Activated effector memory CD4-positive, alpha-beta T cell treated with anti-CD3 and anti-CD28 coated beads, Interleukin-2, amount 50 U/mL, for 16 hours (primary cell): ENCODE measurements around the gene GFOD1.
"Not testable (repeated sequence)": the region's sequence is repeated elsewhere in the genome, so short reads cannot be mapped to it uniquely, and the experiment has no call there.

ENCODE experiments used
- DNase-seq: peaks from one replicate; pipeline ENCODE4 v3.0.0-alpha.2; 2020

GFOD1 gene

DNA sequence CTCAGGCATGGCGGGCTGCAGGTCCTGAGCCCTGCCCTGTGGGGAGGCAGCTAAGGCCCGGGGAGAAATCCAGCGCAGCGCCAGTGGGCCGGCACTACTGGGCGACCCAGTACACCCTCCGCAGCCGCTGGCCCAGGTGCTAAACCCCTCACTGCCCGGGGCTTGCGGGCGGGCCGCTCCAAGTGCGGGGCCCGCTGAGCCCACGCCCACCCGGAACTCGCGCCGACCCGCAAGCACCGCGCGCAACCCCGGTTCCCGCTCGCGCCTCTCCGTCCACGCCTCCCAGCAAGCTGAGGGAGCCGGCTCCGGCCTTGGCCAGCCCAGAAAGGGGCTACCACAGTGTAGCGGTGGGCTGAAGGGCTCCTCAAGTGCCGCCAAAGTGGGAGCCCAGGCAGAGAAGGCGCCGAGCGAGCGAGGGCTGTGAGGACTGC lies 23.8 kb upstream of the GFOD1 start:
- DNase-seq, result not testable (repeated sequence)

DNA sequence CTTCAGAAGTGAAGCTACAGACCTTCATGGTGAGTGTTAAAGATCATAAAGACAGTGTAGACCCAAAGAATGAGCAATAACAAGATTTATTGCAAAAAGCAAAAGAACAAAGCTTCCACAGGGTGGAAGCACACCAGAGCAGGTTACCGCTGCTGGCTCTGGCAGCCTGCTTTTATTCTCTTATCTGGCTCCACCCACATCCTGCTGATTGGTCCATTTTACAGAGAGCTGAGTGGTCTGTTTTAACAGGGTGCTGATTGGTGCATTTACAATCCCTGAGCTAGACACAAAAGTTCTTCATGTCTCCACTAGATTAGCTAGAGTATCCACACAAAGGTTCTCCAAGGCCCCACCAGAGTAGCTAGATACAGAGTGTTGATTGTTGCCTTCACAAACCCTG lies 23.0 kb upstream of the GFOD1 start:
- DNase-seq, result not testable (repeated sequence)

GRCh38 chr6:13508711-13509705 lies 21.6 kb upstream of the GFOD1 start:
- DNase-seq, result no peak

GRCh38 chr6:13507306-13507860 lies 20.0 kb upstream of the GFOD1 start:
- no peak for DNase-seq

- no peak for DNase-seq
These were observed 17.9 kb upstream of the GFOD1 start for GRCh38 chr6:13505345-13505734.

DNA sequence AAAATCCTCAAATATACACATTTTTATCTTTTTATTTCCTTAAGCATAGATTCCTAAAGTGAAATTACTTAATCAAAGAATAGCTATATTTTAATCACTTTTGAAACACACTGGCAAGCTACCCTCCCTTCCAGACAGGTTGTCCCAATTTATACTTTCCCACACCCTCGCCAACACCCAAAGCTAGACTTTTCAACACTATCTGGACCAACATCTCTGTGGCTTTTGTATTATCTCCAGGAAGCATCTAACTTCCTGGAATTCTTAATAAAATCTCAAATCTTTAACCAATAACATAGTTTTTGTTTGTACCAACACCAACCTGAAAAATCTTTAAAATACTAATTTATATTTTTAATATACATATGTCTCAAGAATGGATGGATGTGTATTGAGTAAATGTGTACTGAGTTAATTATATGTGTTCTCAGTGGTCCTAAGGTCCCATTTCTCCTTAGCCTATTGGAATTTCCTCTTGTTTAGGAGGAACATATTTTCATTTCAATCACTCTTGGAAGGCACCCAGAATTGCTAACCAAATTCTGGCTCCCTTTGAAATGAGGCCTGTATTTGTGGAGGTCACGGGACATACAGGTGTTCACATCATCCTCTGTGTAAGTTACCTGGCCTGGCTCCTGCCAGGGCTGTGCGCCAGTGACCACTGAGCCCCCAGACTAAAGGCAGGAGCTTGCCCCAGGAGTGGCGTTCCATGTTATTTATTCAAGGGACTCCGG lies 17.4 kb upstream of the GFOD1 start:
- DNase-seq, result no peak

DNA sequence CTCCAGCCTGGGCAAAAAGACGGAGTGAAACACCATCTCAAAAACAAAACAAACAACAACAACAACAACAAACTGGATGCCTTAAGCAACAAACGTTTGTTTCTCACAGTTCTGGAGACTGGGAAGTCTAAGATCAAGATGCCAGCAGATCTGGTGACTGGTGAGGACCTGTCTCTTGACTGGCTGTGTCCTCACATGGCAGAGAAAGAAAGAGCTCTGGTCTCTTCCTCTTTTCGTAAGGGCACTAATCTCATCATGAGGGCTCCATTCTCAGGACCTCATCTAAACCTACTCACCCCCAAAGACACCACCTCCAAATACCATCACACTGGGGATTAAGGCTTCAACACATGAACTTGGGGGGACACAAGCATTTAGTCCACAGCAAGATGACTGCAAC lies 13.5 kb upstream of the GFOD1 start:
- peak; percentile 22 for DNase-seq

DNA sequence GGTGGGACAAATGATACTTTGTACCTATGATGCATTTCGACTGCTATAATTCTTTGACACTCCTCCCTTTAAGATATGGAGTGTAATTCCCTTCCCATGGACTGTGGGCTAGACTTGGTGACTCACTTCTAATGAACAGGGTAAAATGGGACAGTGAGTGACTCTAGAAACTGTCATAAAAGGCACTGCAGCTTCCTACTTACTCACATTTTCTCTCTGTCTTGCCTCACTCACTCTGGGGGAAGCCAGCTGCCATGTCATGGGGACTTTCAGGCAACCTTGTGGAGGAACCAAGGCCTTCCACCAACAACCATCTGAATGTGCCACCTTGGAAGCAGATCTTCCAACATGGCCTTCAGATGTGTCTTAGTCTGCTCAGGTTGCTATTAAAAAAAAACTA lies 12.9 kb upstream of the GFOD1 start:
- no peak for DNase-seq

DNA sequence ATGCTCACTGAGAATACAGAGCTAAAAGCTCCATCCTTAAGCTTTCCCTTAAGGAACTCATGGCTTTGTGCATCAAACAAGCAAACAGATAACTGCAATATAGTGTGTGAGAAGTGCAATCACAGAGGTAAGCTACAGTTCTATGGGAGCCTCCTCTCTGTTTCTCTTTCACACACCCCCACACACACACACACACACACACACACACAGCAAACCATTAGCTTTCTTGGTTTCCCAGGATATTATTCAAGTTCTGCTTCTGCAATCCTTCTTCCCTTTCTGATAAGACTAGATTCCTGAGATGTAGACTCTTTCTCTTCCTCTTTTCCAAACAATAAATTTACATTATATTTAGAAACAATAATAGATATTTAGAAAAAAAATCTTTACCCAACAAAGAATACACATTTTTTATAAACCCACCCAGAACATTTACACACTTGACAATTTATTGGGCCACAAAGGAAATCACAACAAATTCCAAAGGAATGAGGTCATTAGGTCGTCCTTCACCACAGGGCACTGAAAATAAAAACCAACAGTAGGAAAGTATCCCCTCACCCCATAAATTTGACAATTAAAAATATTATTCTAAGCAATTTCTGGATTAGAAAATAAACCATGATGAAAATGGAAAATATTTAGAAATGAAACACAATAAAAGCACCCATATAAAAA lies 9.3 kb upstream of the GFOD1 start:
- DNase-seq, result no peak

GRCh38 chr6:13495818-13496217 lies 8.4 kb upstream of the GFOD1 start:
- no peak for DNase-seq

GRCh38 chr6:13495112-13495776 lies 7.8 kb upstream of the GFOD1 start:
- DNase-seq, result no peak

DNA sequence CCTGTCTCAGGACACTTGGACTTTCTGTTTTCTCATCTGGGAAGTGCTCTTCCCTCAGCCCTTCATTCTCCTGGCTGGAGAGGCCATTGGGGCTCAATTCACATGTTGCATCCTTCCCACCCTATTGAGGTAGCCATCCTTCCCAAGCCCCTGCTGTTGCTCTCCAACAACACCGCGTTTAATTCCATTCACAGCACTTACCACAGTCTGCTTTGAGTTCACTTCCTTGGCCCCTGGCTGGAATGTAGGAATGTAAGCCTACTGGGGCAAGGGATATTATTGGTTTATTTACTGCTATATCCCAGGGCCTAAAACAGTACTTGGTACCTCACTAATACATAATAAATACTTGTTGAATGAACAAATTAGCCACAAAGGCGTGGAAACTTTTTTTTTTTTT lies 6.7 kb upstream of the GFOD1 start:
- DNase-seq, result no peak

DNA sequence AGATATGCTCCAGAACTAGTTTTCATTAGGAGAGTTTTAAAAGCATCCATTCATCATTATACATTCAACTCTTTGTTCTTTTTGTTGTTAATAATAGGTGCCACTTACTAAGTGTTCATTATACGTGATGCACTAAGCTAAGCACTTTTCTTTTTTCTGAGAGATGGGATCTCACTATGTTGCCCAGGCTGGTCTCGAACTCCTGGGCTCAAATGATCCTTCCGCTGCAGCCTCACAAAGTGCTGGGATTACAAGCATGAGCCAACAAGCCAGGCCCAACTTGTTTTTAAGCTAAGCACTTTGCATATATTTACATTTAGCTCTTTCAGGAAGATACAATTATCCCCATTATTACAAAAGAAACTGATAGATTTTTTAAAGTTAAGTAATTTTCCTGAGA lies 5.7 kb upstream of the GFOD1 start:
- DNase-seq, result no peak

GRCh38 chr6:13492357-13492756 lies 5.0 kb upstream of the GFOD1 start:
- DNase-seq, result no peak

DNA sequence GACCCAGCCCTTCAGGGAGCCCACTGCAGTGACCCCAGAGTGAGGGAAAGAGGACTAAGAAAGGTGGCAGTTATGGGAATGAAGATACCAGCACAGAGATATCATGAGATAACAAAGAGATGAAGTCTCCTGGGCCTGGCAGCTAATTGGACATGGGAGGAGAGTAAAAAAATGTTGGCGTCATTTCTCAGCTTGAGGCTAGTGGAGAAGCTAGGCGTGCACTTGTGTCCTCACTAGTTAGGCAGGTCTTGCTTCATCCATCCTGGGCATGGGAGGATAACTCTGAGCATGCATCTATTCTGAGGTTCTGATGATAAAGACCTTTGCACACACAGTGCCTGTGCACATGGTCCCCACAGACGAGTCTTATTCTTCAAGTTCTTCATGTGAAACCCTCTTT lies 4.1 kb upstream of the GFOD1 start:
- DNase-seq, result no peak

DNA sequence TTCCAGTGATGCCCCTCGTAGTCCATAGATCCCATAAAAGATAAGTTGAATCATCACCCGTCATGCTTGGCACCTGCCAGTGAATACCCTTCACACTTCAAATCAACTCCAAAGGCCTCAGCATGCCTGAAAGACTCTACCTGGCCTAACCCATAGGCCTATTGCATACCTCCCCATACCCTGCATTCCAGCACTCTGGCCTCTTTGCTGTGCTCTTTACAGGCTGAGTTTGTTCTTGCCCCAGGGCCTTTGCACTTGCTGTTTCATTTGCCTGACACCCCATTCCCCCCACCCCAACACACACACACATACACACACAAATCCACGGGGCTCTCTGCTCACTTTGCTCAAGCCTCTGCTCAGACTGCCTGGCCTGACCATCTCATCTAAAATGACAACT lies 3.0 kb upstream of the GFOD1 start:
- DNase-seq, result no peak

- DNase-seq, result no peak
These were observed 1.5 kb upstream of the GFOD1 start for GRCh38 chr6:13488896-13489237.

GRCh38 chr6:13488015-13488895 lies 855 bp upstream of the GFOD1 start:
- peak; percentile 67 for DNase-seq

GRCh38 chr6:13486679-13487121 lies 700 bp downstream of the GFOD1 start:
- DNase-seq, result peak; percentile 83

GRCh38 chr6:13485923-13486562 lies 1.4 kb downstream of the GFOD1 start:
- DNase-seq, result peak; percentile 71

- DNase-seq, result no peak
These were observed 2.1 kb downstream of the GFOD1 start for GRCh38 chr6:13485303-13485702.
